Esophagus muscularis mucosa (tissue), 4 donors: ENCODE measurements around the gene CNNM2. TPM values are rescaled to one million over a fixed set of nuclear protein-coding genes. Genes with fewer than 3 reads are reported as not detected.

Source experiments
- DNase-seq: peaks from one replicate; pipeline ENCODE4 v3.0.0-alpha.2; 2017; ENCODE audit errors: extremely low spot score
- H3K27ac ChIP-seq, 4 donors: fragments of 200-600 bp; sonication (generic); replicated peaks in 1 of 4; 1 replicate in 3 of 4; 2 replicates in 1 of 4; pipeline ENCODE4 v1.5.1; 2016 to 2019; ENCODE audit warnings: mild to moderate bottlenecking in 1 of 4
- H3K27me3 ChIP-seq, 4 donors: fragments of 200-600 bp; sonication (generic); one replicate each; pipeline versions ENCODE4 v1.5.1 to v1.6.0; 2016 to 2019
- H3K36me3 ChIP-seq, 4 donors: fragments of 200-600 bp; sonication (generic); one replicate each; pipeline ENCODE4 v1.5.1; 2016 to 2019
- H3K4me1 ChIP-seq, 4 donors: fragments of 200-600 bp; sonication (generic); one replicate each; pipeline ENCODE4 v1.5.1; 2016 to 2019
- H3K4me3 ChIP-seq, 4 donors: fragments of 200-600 bp; sonication (generic); 1 replicate in 2 of 4; 2 replicates in 2 of 4; pipeline ENCODE4 v1.5.1; 2016 to 2019; ENCODE audit warnings: mild to moderate bottlenecking in 4 of 4, moderate library complexity in 1 of 4
- H3K9me3 ChIP-seq, 4 donors: fragments of 200-600 bp; sonication (generic); 1 replicate in 3 of 4; 2 replicates in 1 of 4; pipeline ENCODE4 v1.5.1; 2016 to 2019
- CTCF ChIP-seq, 3 experiments: fragments of 200-600 bp in 2 of 3; fragments of 450-650 bp in 1 of 3; sonication (generic) in 2 of 3; IDR thresholded peaks; one replicate each; pipeline ENCODE4 v1.5.1; 2017 to 2019; ENCODE audit warnings: antibody characterized with exemption in 3 of 3, mild to moderate bottlenecking in 2 of 3, moderate library complexity in 1 of 3
- EP300 ChIP-seq: sonication (generic); formaldehyde crosslinking; IDR thresholded peaks from one replicate; pipeline ENCODE4 v1.6.1; 2017; ENCODE audit warnings: antibody characterized with exemption
- POLR2A ChIP-seq: fragments of 450-650 bp; IDR thresholded peaks from one replicate; pipeline ENCODE4 v1.6.1; 2017; ENCODE audit warnings: antibody characterized with exemption, moderate library complexity, mild to moderate bottlenecking, low read depth
- POLR2AphosphoS5 ChIP-seq, 2 donors: sonication (generic); formaldehyde crosslinking; IDR thresholded peaks; one replicate each; pipeline ENCODE4 v1.6.1; 2017; ENCODE audit warnings: antibody characterized with exemption in 2 of 2
- WGBS: methylation state at CpG from one replicate; pipeline ENCODE4 v1.1.5; 2018; 5-methylcytosine and 5-hydroxymethylcytosine counted together
- intact Hi-C: fragments of 100-400 bp; cut with DNase I; formaldehyde crosslinking; loops from one replicate; pipeline ENCODE4 v1.15.1; 2023
- total RNA-seq, 4 donors: library from RNA; depleted of rRNA; stranded (reverse); fragments of >200 nt; gene quantifications; one replicate each; pipeline versions ENCODE4 v1.1.0 to v1.2.1, GENCODE V29; 2016

CNNM2 gene
- total RNA-seq, 4 donors from 2014 or later: 4.0 to 9.3 (median 5.4) TPM

- no peak overlapping the region for H3K27ac ChIP-seq
- no peak overlapping the region for H3K4me3 ChIP-seq
- H3K36me3 ChIP-seq: peaks cover 0 to 38% (median 6%) of the 10 kb centered on the region in 4 donors
- peaks cover 7 to 20% (median 15%) of the 10 kb centered on the region in 4 donors for H3K4me1 ChIP-seq
- intact Hi-C loops: no loop called here
- WGBS: 89% methylated on average over 4 of the region's 4 CpGs
- TF ChIP-seq EP300: no peak
- TF ChIP-seq CTCF (IDR thresholded peaks at IDR 0.05): no peak
- no peak for TF ChIP-seq POLR2AphosphoS5 (IDR thresholded peaks at IDR 0.05)
- no peak for TF ChIP-seq POLR2A
- no peak for DNase-seq
- no peaks in the 10 kb centered on the region for H3K9me3 ChIP-seq
- H3K27me3 ChIP-seq: no peaks in the 10 kb centered on the region
These were observed 45.9 kb upstream of the CNNM2 start for GRCh38 chr10:102872163-102872562.

- intact Hi-C loops: no loop called here
- no peak for DNase-seq
- Histone ChIP-seq H3K36me3 (peaks cover 0 to 68% (median 21%) of the 10 kb centered on the region in 4 donors), H3K9me3 (no peaks in the 10 kb centered on the region), H3K4me3 (no peak overlapping the region), H3K4me1 (no peaks in the 10 kb centered on the region), H3K27ac (no peak overlapping the region), H3K27me3 (no peaks in the 10 kb centered on the region)
- TF ChIP-seq EP300: no peak
- TF ChIP-seq POLR2A: no peak
- TF ChIP-seq POLR2AphosphoS5 (IDR thresholded peaks at IDR 0.05): no peak
- no peak for TF ChIP-seq CTCF (IDR thresholded peaks at IDR 0.05)
- 73% methylated on average over 2 of the region's 2 CpGs for WGBS
These were observed 41.3 kb upstream of the CNNM2 start for GRCh38 chr10:102876747-102877153.

- Histone ChIP-seq H3K27me3 (no peaks in the 10 kb centered on the region), H3K27ac (no peak overlapping the region), H3K4me3 (no peak overlapping the region), H3K4me1 (no peaks in the 10 kb centered on the region), H3K36me3 (peaks cover 0 to 65% (median 21%) of the 10 kb centered on the region in 4 donors), H3K9me3 (no peaks in the 10 kb centered on the region)
- 62% methylated on average over 4 of the region's 4 CpGs for WGBS
- TF ChIP-seq EP300 (no peak), POLR2AphosphoS5 (IDR thresholded peaks at IDR 0.05) (no peak)
- intact Hi-C loops: no loop called here
- DNase-seq: no peak
These were observed 39.5 kb upstream of the CNNM2 start for GRCh38 chr10:102878629-102879028.

GRCh38 chr10:102880256-102880655 lies 37.8 kb upstream of the CNNM2 start:
- H3K27ac ChIP-seq: no peak overlapping the region
- no peaks in the 10 kb centered on the region for H3K27me3 ChIP-seq
- intact Hi-C loops: no loop called here
- H3K9me3 ChIP-seq: no peaks in the 10 kb centered on the region
- no peaks in the 10 kb centered on the region for H3K4me1 ChIP-seq
- TF ChIP-seq POLR2A (no peak), EP300 (no peak), POLR2AphosphoS5 (IDR thresholded peaks at IDR 0.05) (no peak), CTCF (IDR thresholded peaks at IDR 0.05) (no peak)
- peaks cover 0 to 49% (median 17%) of the 10 kb centered on the region in 4 donors for H3K36me3 ChIP-seq
- no peak overlapping the region for H3K4me3 ChIP-seq
- DNase-seq: no peak
- WGBS: 96% methylated on average over 2 of the region's 2 CpGs

GRCh38 chr10:102888048-102888447 lies 30.0 kb upstream of the CNNM2 start:
- 100% methylated on average over 1 of the region's 1 CpG for WGBS
- H3K4me1 ChIP-seq: no peaks in the 10 kb centered on the region
- intact Hi-C loops: no loop called here
- no peak overlapping the region for H3K27ac ChIP-seq
- H3K9me3 ChIP-seq: no peaks in the 10 kb centered on the region
- no peak for TF ChIP-seq POLR2AphosphoS5 (IDR thresholded peaks at IDR 0.05)
- TF ChIP-seq POLR2A: no peak
- no peak for TF ChIP-seq EP300
- TF ChIP-seq CTCF (IDR thresholded peaks at IDR 0.05): no peak
- no peak overlapping the region for H3K4me3 ChIP-seq
- no peaks in the 10 kb centered on the region for H3K27me3 ChIP-seq
- DNase-seq: no peak
- H3K36me3 ChIP-seq: peaks cover 4 to 53% (median 21%) of the 10 kb centered on the region in 4 donors
